ENCODE data around the gene SMARCAL1. TPM values are rescaled to one million over a fixed set of nuclear protein-coding genes. Genes with fewer than 3 reads are reported as not detected.

The SMARCAL1 gene
- total and polyA plus RNA-seq, 4 donors: 3.4 to 9.3 (median 5.4) TPM

GRCh38 chr2:216520112-216520511 lies 107.8 kb downstream of the SMARCAL1 start:
- 98% methylated on average over 4 of the region's 4 CpGs for WGBS
- Histone ChIP-seq H3K4me3 (ENCODE audit: low read depth in 1 of 3, low read length in 3 of 3) (no peak overlapping the region), H3K27me3 (ENCODE audit: control insufficient read depth in 4 of 4, insufficient read depth in 4 of 4, low read length in 3 of 4) (no peaks in the 10 kb centered on the region), H3K9ac (ENCODE audit: low read depth in 1 of 2, low read length in 2 of 2) (no peak overlapping the region), H3K4me1 (ENCODE audit: control insufficient read depth in 4 of 4, insufficient read depth in 4 of 4, low read length in 3 of 4) (peaks cover 5 to 26% (median 16%) of the 10 kb centered on the region in 4 donors), H3K27ac (ENCODE audit: low read depth in 1 of 2, low read length in 2 of 2) (no peak overlapping the region), H3K36me3 (ENCODE audit: control insufficient read depth in 4 of 4, insufficient read depth in 3 of 4, low read depth in 1 of 4, low read length in 3 of 4) (no peaks in the 10 kb centered on the region), H3K9me3 (ENCODE audit: control insufficient read depth in 4 of 4, low read length in 3 of 4) (no peaks in the 10 kb centered on the region)
- no peak for DNase-seq (ENCODE audit: low spot score)
- TF ChIP-seq GABPA (IDR thresholded peaks at IDR 0.05 in 1 of 2, conservative IDR thresholded peaks at IDR 0.05 in 1 of 2): no peak

- Histone ChIP-seq H3K4me3 (ENCODE audit: low read depth in 1 of 3, low read length in 3 of 3) (no peak overlapping the region), H3K27ac (ENCODE audit: low read depth in 1 of 2, low read length in 2 of 2) (peak overlapping the region; percentile 67 to 71), H3K36me3 (ENCODE audit: control insufficient read depth in 4 of 4, insufficient read depth in 3 of 4, low read depth in 1 of 4, low read length in 3 of 4) (no peaks in the 10 kb centered on the region), H3K4me1 (ENCODE audit: control insufficient read depth in 4 of 4, insufficient read depth in 4 of 4, low read length in 3 of 4) (peaks cover 5 to 26% (median 16%) of the 10 kb centered on the region in 4 donors), H3K9ac (ENCODE audit: low read depth in 1 of 2, low read length in 2 of 2) (no peak overlapping the region), H3K9me3 (ENCODE audit: control insufficient read depth in 4 of 4, low read length in 3 of 4) (no peaks in the 10 kb centered on the region), H3K27me3 (ENCODE audit: control insufficient read depth in 4 of 4, insufficient read depth in 4 of 4, low read length in 3 of 4) (no peaks in the 10 kb centered on the region)
- 95% methylated on average over 1 of the region's 1 CpG for WGBS
- TF ChIP-seq RXRA (IDR thresholded peaks at IDR 0.05) (peak; percentile 96 to 97), FOXA2 (IDR thresholded peaks at IDR 0.05) (peak; percentile 76), NR2F2 (IDR thresholded peaks at IDR 0.05) (peak; percentile 69), ATF3 (IDR thresholded peaks at IDR 0.05) (peak; percentile 66), EGR1 (IDR thresholded peaks at IDR 0.05; ENCODE audit: low read depth in 2 of 2) (no peak), FOXA1 (IDR thresholded peaks at IDR 0.05) (peak; percentile 69), MAX (IDR thresholded peaks at IDR 0.05) (peak; percentile 79), ZBTB33 (IDR thresholded peaks at IDR 0.05) (peak; percentile 69), SP1 (IDR thresholded peaks at IDR 0.05) (peak; percentile 84), GABPA (IDR thresholded peaks at IDR 0.05 in 1 of 2, conservative IDR thresholded peaks at IDR 0.05 in 1 of 2) (no peak), REST (IDR thresholded peaks at IDR 0.05) (peak; percentile 74), YY1 (IDR thresholded peaks at IDR 0.05) (peak; percentile 69), CTCF (IDR thresholded peaks at IDR 0.05; ENCODE audit: low read depth, low read length, missing input control) (no peak), JUND (IDR thresholded peaks at IDR 0.05) (peak; percentile 91 to 97), HNF4A (conservative IDR thresholded peaks at IDR 0.05) (peak; percentile 100), RAD21 (IDR thresholded peaks at IDR 0.05) (peak; percentile 60 to 70), HNF4G (IDR thresholded peaks at IDR 0.05) (peak; percentile 96), TAF1 (conservative IDR thresholded peaks at IDR 0.05) (no peak)
- DNase-seq (ENCODE audit: low spot score): no peak
These were observed 110.7 kb downstream of the SMARCAL1 start for GRCh38 chr2:216522892-216523502.

Data from liver (tissue), 9 donors.